Neural cell (in vitro differentiated cells): Measurements from ENCODE around the gene DRAM1.

Experiments
- CTCF ChIP-seq: fragments of 450-650 bp; IDR thresholded peaks from 2 replicates; pipeline ENCODE4 v1.5.1; 2014; ENCODE audit warnings: antibody characterized with exemption, mild to moderate bottlenecking, moderate library complexity; ENCODE audit not compliant: poor library complexity, severe bottlenecking
- EP300 ChIP-seq: fragments of 450-650 bp; conservative IDR thresholded peaks from 2 replicates; pipeline ENCODE4 v1.6.1; 2014; ENCODE audit warnings: antibody characterized with exemption, mild to moderate bottlenecking, moderate library complexity; ENCODE audit not compliant: poor library complexity, severe bottlenecking
- EZH2 ChIP-seq: fragments of 200-600, 300-800 bp; shearing (Covaris generic), sonication (generic); IDR thresholded peaks from 2 replicates; pipeline ENCODE4 v1.6.1; 2014; ENCODE audit warnings: antibody characterized with exemption, low read length, borderline replicate concordance, mild to moderate bottlenecking; ENCODE audit not compliant: insufficient read depth, poor library complexity, severe bottlenecking
- MXI1 ChIP-seq: fragments of 450-650 bp; conservative IDR thresholded peaks from 2 replicates; pipeline ENCODE4 v1.6.1; 2014; ENCODE audit warnings: antibody characterized with exemption, mild to moderate bottlenecking; ENCODE audit not compliant: poor library complexity, severe bottlenecking
- POLR2AphosphoS5 ChIP-seq: IDR thresholded peaks from 2 replicates; pipeline ENCODE4 v1.6.1; 2012

GRCh38 chr12:101947316-101947715 is 69.9 kb downstream of the DRAM1 start:
- TF ChIP-seq CTCF (no peak), EZH2 (no peak), POLR2AphosphoS5 (no peak), EP300 (no peak), MXI1 (no peak)
